ENCODE measurements around the gene SLC10A7.
"Not testable (repeated sequence)": the region's sequence is repeated elsewhere in the genome, so short reads cannot be mapped to it uniquely, and the experiment has no call there.

GRCh38 chr4:146350114-146350513 lies 171.6 kb downstream of the SLC10A7 start:
- not testable (repeated sequence) for TF ChIP-seq CTCF (IDR thresholded peaks at IDR 0.05; ENCODE audit: insufficient read depth, low read length, poor library complexity, severe bottlenecking); EZH2phosphoT487 (conservative IDR thresholded peaks at IDR 0.05; ENCODE audit: low read length)

Data from SU-DHL-6 (cell line).